Measurements from ENCODE around the gene UBE4B. TPM values are rescaled to one million over a fixed set of nuclear protein-coding genes. Genes with fewer than 3 reads are reported as not detected.

Gene UBE4B
- total RNA-seq, 1 experiment from 2014 or later = 40.3 TPM

- BruUV-seq (replicated peaks) = no TSS peak
- CTCF ChIA-PET = no interaction called here
- H3K27ac Mint-ChIP-seq (ENCODE audit: unreplicated experiment) = no peak overlapping the region
Observed at GRCh38 chr1:10229903-10230302, 197.1 kb downstream of the UBE4B start.

More at GRCh38 chr1:10229903-10230302, 197.1 kb downstream of the UBE4B start:
- POLR2A ChIA-PET = no interaction called here
- Histone ChIP-seq H3K27me3 (replicated peaks; ENCODE audit: control insufficient read depth, insufficient read depth, low read length) (no peaks in the 10 kb centered on the region), H3K9me3 (no peaks in the 10 kb centered on the region), H3K36me3 (ENCODE audit: control insufficient read depth, insufficient read depth, low read length) (no peaks in the 10 kb centered on the region), H3K4me3 (ENCODE audit: low read depth, low read length) (no peak overlapping the region), H3K4me1 (no peaks in the 10 kb centered on the region)
- TF ChIP-seq CTCF (IDR thresholded peaks at IDR 0.05; ENCODE audit: insufficient read depth in 1 of 2, low read depth in 1 of 2, low read length in 1 of 2, severe bottlenecking in 1 of 2, unreplicated experiment in 1 of 2) = no peak
- Mint-ChIP-seq H3K27me3 (ENCODE audit: insufficient read depth, unreplicated experiment) (no peaks in the 10 kb centered on the region), H3K4me3 (ENCODE audit: unreplicated experiment) (no peak overlapping the region), H3K9me3 (ENCODE audit: unreplicated experiment) (peaks cover 9% of the 10 kb centered on the region), H3K36me3 (ENCODE audit: insufficient read depth, unreplicated experiment) (peaks cover 6% of the 10 kb centered on the region), H3K4me1 (ENCODE audit: low read depth, unreplicated experiment) (peaks cover 7% of the 10 kb centered on the region)
- DNase-seq = no peak
- intact Hi-C loops (cut with micrococcal nuclease; ENCODE audit: unreplicated experiment) = no loop called here

Small RNAs within 50 kb of the gene (microRNA-seq; reads per million reads assigned to microRNA genes)
- gene MIR1273D = not detected

Other genes starting within 250 kb of the UBE4B start
- gene CLSTN1, start 209.0 kb upstream of the UBE4B start, total RNA-seq (2022) = 89.2 and 102 TPM in 2 replicates
- gene CTNNBIP1, start 122.7 kb upstream of the UBE4B start, total RNA-seq (2022) = 17.1 and 17.5 TPM in 2 replicates
- 27.0 and 33.2 TPM in 2 replicates for gene LZIC, start 89.6 kb upstream of the UBE4B start, total RNA-seq (2022)
- gene NMNAT1, start 89.5 kb upstream of the UBE4B start, total RNA-seq (2022) = 3.1 and 3.8 TPM in 2 replicates
- 10.3 and 11.7 TPM in 2 replicates for gene RBP7, start 35.7 kb upstream of the UBE4B start, total RNA-seq (2022)
- gene KIF1B, start 177.6 kb downstream of the UBE4B start, total RNA-seq (2022) = 41.1 and 43.6 TPM in 2 replicates

Data from Caco-2 (cell line).